ENCODE results near the gene ACAA1.
A peak's percentile ranks its signal among the peaks of the same experiment; 100 is the strongest.
"Not testable (repeated sequence)": the region's sequence is repeated elsewhere in the genome, so short reads cannot be mapped to it uniquely, and the experiment has no call there.

The ACAA1 gene

GRCh38 chr3:38094999-38095398, 41.9 kb downstream of the ACAA1 start:
- no peaks in the 10 kb centered on the region for H3K9me3 Mint-ChIP-seq
- H3K4me3 Mint-ChIP-seq = no peak overlapping the region
- no peaks in the 10 kb centered on the region for H3K36me3 Mint-ChIP-seq (ENCODE audit: low read depth)
- H3K4me1 Mint-ChIP-seq (ENCODE audit: low read depth) = no peaks in the 10 kb centered on the region
- no peak overlapping the region for H3K27ac Mint-ChIP-seq
- H3K27me3 Mint-ChIP-seq = no peaks in the 10 kb centered on the region

- Mint-ChIP-seq H3K9me3 (no peaks in the 10 kb centered on the region), H3K36me3 (ENCODE audit: low read depth) (no peaks in the 10 kb centered on the region), H3K27ac (no peak overlapping the region), H3K27me3 (no peaks in the 10 kb centered on the region), H3K4me1 (ENCODE audit: low read depth) (no peaks in the 10 kb centered on the region), H3K4me3 (no peak overlapping the region)
Observed at GRCh38 chr3:38090453-38090852, 46.5 kb downstream of the ACAA1 start.

GRCh38 chr3:38089163-38089562, 47.8 kb downstream of the ACAA1 start:
- Mint-ChIP-seq H3K4me1 (ENCODE audit: low read depth) (peaks cover 2% of the 10 kb centered on the region), H3K4me3 (no peak overlapping the region), H3K9me3 (peaks cover 3% of the 10 kb centered on the region), H3K27me3 (no peaks in the 10 kb centered on the region), H3K27ac (peak overlapping the region; percentile 33), H3K36me3 (ENCODE audit: low read depth) (peaks cover 4% of the 10 kb centered on the region)

- peaks cover 3% of the 10 kb centered on the region for H3K4me1 Mint-ChIP-seq (ENCODE audit: low read depth)
- H3K27ac Mint-ChIP-seq = peak overlapping the region; percentile 33
- no peak overlapping the region for H3K4me3 Mint-ChIP-seq
- peaks cover 7% of the 10 kb centered on the region for H3K9me3 Mint-ChIP-seq
- no peaks in the 10 kb centered on the region for H3K27me3 Mint-ChIP-seq
- H3K36me3 Mint-ChIP-seq (ENCODE audit: low read depth) = peaks cover 6% of the 10 kb centered on the region
Observed at GRCh38 chr3:38088126-38089078, 48.5 kb downstream of the ACAA1 start.

GRCh38 chr3:38087278-38087677, 49.6 kb downstream of the ACAA1 start:
- not testable (repeated sequence) for H3K27me3 Mint-ChIP-seq; H3K27ac Mint-ChIP-seq; H3K4me1 Mint-ChIP-seq (ENCODE audit: low read depth); H3K4me3 Mint-ChIP-seq; H3K36me3 Mint-ChIP-seq (ENCODE audit: low read depth); H3K9me3 Mint-ChIP-seq

GRCh38 chr3:38086496-38086895, 50.4 kb downstream of the ACAA1 start:
- Mint-ChIP-seq H3K27ac (no peak overlapping the region), H3K9me3 (peaks cover 7% of the 10 kb centered on the region), H3K27me3 (no peaks in the 10 kb centered on the region), H3K4me1 (ENCODE audit: low read depth) (peaks cover 3% of the 10 kb centered on the region), H3K36me3 (ENCODE audit: low read depth) (peaks cover 6% of the 10 kb centered on the region), H3K4me3 (no peak overlapping the region)

GRCh38 chr3:38085943-38086324, 51.0 kb downstream of the ACAA1 start:
- Mint-ChIP-seq H3K27me3 (no peaks in the 10 kb centered on the region), H3K9me3 (peaks cover 7% of the 10 kb centered on the region), H3K36me3 (ENCODE audit: low read depth) (peaks cover 6% of the 10 kb centered on the region), H3K27ac (no peak overlapping the region), H3K4me3 (no peak overlapping the region), H3K4me1 (ENCODE audit: low read depth) (peaks cover 3% of the 10 kb centered on the region)

- Mint-ChIP-seq H3K9me3 (peaks cover 7% of the 10 kb centered on the region), H3K36me3 (ENCODE audit: low read depth) (peaks cover 6% of the 10 kb centered on the region), H3K27me3 (no peaks in the 10 kb centered on the region), H3K27ac (no peak overlapping the region), H3K4me3 (no peak overlapping the region), H3K4me1 (ENCODE audit: low read depth) (peaks cover 3% of the 10 kb centered on the region)
Observed at GRCh38 chr3:38085311-38085942, 51.5 kb downstream of the ACAA1 start.

GRCh38 chr3:38084334-38085310, 52.3 kb downstream of the ACAA1 start:
- peaks cover 6% of the 10 kb centered on the region for H3K36me3 Mint-ChIP-seq (ENCODE audit: low read depth)
- H3K4me1 Mint-ChIP-seq (ENCODE audit: low read depth) = peaks cover 3% of the 10 kb centered on the region
- no peaks in the 10 kb centered on the region for H3K27me3 Mint-ChIP-seq
- peak overlapping the region; percentile 84 for H3K27ac Mint-ChIP-seq
- H3K4me3 Mint-ChIP-seq = no peak overlapping the region
- peaks cover 7% of the 10 kb centered on the region for H3K9me3 Mint-ChIP-seq

GRCh38 chr3:38083871-38084333, 53.0 kb downstream of the ACAA1 start:
- peaks cover 7% of the 10 kb centered on the region for H3K9me3 Mint-ChIP-seq
- H3K27me3 Mint-ChIP-seq = no peaks in the 10 kb centered on the region
- peak overlapping the region; percentile 84 for H3K27ac Mint-ChIP-seq
- peaks cover 6% of the 10 kb centered on the region for H3K36me3 Mint-ChIP-seq (ENCODE audit: low read depth)
- H3K4me1 Mint-ChIP-seq (ENCODE audit: low read depth) = peaks cover 3% of the 10 kb centered on the region
- no peak overlapping the region for H3K4me3 Mint-ChIP-seq

- H3K27me3 Mint-ChIP-seq; H3K27ac Mint-ChIP-seq; H3K36me3 Mint-ChIP-seq (ENCODE audit: low read depth); H3K4me3 Mint-ChIP-seq; H3K4me1 Mint-ChIP-seq (ENCODE audit: low read depth); H3K9me3 Mint-ChIP-seq: not testable (repeated sequence)
Observed at GRCh38 chr3:38083254-38083653, 53.7 kb downstream of the ACAA1 start.

GRCh38 chr3:38082296-38082695, 54.6 kb downstream of the ACAA1 start:
- not testable (repeated sequence) for H3K27ac Mint-ChIP-seq; H3K4me3 Mint-ChIP-seq; H3K27me3 Mint-ChIP-seq; H3K9me3 Mint-ChIP-seq; H3K36me3 Mint-ChIP-seq (ENCODE audit: low read depth); H3K4me1 Mint-ChIP-seq (ENCODE audit: low read depth)

GRCh38 chr3:38077073-38077472, 59.9 kb downstream of the ACAA1 start:
- H3K27me3 Mint-ChIP-seq; H3K9me3 Mint-ChIP-seq; H3K4me3 Mint-ChIP-seq; H3K4me1 Mint-ChIP-seq (ENCODE audit: low read depth); H3K27ac Mint-ChIP-seq; H3K36me3 Mint-ChIP-seq (ENCODE audit: low read depth): not testable (repeated sequence)
